SH-SY5Y (cell line): ENCODE measurements around the gene NELL2.

Experiments used
- GATA2 ChIP-seq: IDR thresholded peaks from 2 replicates; pipeline ENCODE4 v1.6.1; 2011; ENCODE audit warnings: mild to moderate bottlenecking, low read depth, low read length
- GATA3 ChIP-seq: IDR thresholded peaks from 2 replicates; pipeline ENCODE4 v1.6.1; 2011; ENCODE audit warnings: low read depth, mild to moderate bottlenecking, low read length, moderate library complexity

DNA sequence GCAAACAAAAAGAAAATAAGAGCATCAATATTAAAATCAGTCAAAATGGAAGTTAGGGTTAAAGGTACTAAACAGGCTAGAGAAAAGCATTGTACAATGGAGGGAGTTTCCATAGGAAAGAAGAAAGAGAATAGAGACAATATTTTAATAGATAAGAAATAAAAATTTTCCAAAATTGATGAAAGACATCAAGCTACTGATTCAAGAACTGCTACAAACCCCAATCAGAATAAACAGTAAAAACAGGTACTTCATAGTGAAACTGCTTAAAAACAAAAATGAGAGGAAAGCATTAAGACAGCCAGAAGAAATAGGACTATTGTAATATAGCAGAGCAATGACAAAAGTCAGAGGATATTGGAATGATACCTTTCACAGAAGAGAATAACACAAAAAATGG lies 413.4 kb downstream of the NELL2 start:
- TF ChIP-seq GATA2 (no peak), GATA3 (no peak)
